H1 (cell line): ENCODE results near the gene IRF3. TPM values are rescaled to one million over a fixed set of nuclear protein-coding genes. Genes with fewer than 3 reads are reported as not detected.

Experiments
- CTCF ChIA-PET: fragments of 300-600 bp; sonication (Branson Sonifier 250); formaldehyde crosslinking; loops from one replicate; lab custom pipeline; 2021; ENCODE audit not compliant: partially characterized antibody; lab: Charles Lee
- POLR2A ChIA-PET: fragments of 300-600 bp; sonication (Branson Sonifier 250); formaldehyde crosslinking; loops from one replicate; lab custom pipeline; 2021; ENCODE audit warnings: inconsistent platforms; ENCODE audit not compliant: partially characterized antibody; lab: Charles Lee
- DNase-seq, 2 experiments: peaks; one replicate each; pipeline versions ENCODE4 v3.0.0 to v3.0.0-alpha.2; 2010 to 2022; ENCODE audit warnings: low spot score in 2 of 2, low read depth in 1 of 2, mixed read lengths in 1 of 2
- FAIRE-seq: peaks from 2 replicates; lab custom pipeline; 2011; peaks lifted over from hg19 to GRCh38; lab: Jason Lieb, UNC
- H2AFZ ChIP-seq: 2 replicates; pipeline ENCODE4 v1.8.1; 2012; ENCODE audit warnings: low read length, inconsistent platforms
- H2AK5ac ChIP-seq: 2 replicates; pipeline ENCODE4 v1.6.1; 2013; ENCODE audit warnings: low read depth, low read length
- H2BK120ac ChIP-seq: replicated peaks from 2 replicates; pipeline ENCODE3; 2013; ENCODE audit warnings: low read depth, low read length, inconsistent platforms
- H2BK12ac ChIP-seq: 2 replicates; pipeline ENCODE4 v1.6.1; 2013; ENCODE audit warnings: low read depth, low read length
- H2BK15ac ChIP-seq: 2 replicates; pipeline ENCODE4 v1.6.1; 2013; ENCODE audit warnings: low read length
- H2BK20ac ChIP-seq: 2 replicates; pipeline ENCODE4 v1.6.1; 2013; ENCODE audit warnings: low read length
- H2BK5ac ChIP-seq: 2 replicates; pipeline ENCODE4 v1.6.1; 2013; ENCODE audit warnings: low read depth, low read length
- H3K14ac ChIP-seq: 2 replicates; pipeline ENCODE4 v1.6.1; 2013; ENCODE audit warnings: inconsistent platforms; ENCODE audit not compliant: insufficient read length
- H3K18ac ChIP-seq: 2 replicates; pipeline ENCODE4 v1.6.1; 2013; ENCODE audit warnings: low read length; ENCODE audit errors: extremely low read depth
- H3K23ac ChIP-seq: 2 replicates; pipeline ENCODE4 v1.6.1; 2013; ENCODE audit warnings: inconsistent platforms; ENCODE audit not compliant: insufficient read length
- H3K23me2 ChIP-seq: 2 replicates; pipeline ENCODE4 v1.6.1; 2013; ENCODE audit warnings: low read depth, low read length
- H3K27ac ChIP-seq: 2 replicates; pipeline ENCODE4 v1.6.1; 2011; ENCODE audit warnings: low read depth, low read length, inconsistent platforms
- H3K27me3 ChIP-seq, 4 experiments: replicated peaks in 1 of 4; 1 replicate in 1 of 4; 2 replicates in 3 of 4; pipeline versions ENCODE4 v1.6.1 to v1.8.1; 2011 to 2013; ENCODE audit warnings: low read length in 3 of 4, mild to moderate bottlenecking in 3 of 4, inconsistent platforms in 2 of 4, mixed read lengths in 2 of 4, moderate library complexity in 1 of 4; ENCODE audit not compliant: control insufficient read depth in 3 of 4, insufficient read depth in 3 of 4; ENCODE audit errors: extremely low read depth in 1 of 4
- H3K36me3 ChIP-seq, 4 experiments: 2 replicates each; pipeline versions ENCODE4 v1.6.1 to v1.8.1; 2011 to 2013; ENCODE audit warnings: mild to moderate bottlenecking in 4 of 4, low read length in 3 of 4, moderate library complexity in 2 of 4, control low read depth in 1 of 4, inconsistent platforms in 1 of 4; ENCODE audit not compliant: insufficient read depth in 4 of 4, control insufficient read depth in 2 of 4
- H3K4ac ChIP-seq: replicated peaks from 2 replicates; pipeline ENCODE3; 2013; ENCODE audit warnings: low read length, low read depth, mixed read lengths, inconsistent platforms; ENCODE audit not compliant: insufficient read length
- H3K4me1 ChIP-seq, 4 experiments: replicated peaks in 1 of 4; 1 replicate in 1 of 4; 2 replicates in 3 of 4; pipeline versions ENCODE4 v1.6.1 to v1.8.1; 2011 to 2013; ENCODE audit warnings: low read length in 3 of 4, inconsistent platforms in 2 of 4, mixed read lengths in 1 of 4; ENCODE audit not compliant: insufficient read depth in 4 of 4, control insufficient read depth in 3 of 4
- H3K4me2 ChIP-seq, 2 experiments: 2 replicates each; pipeline versions ENCODE4 v1.6.1 to v1.8.1; 2011 to 2013; ENCODE audit warnings: low read depth in 2 of 2, low read length in 2 of 2, control low read depth in 1 of 2, inconsistent platforms in 1 of 2, mild to moderate bottlenecking in 1 of 2; ENCODE audit not compliant: insufficient read depth in 1 of 2
- H3K4me3 ChIP-seq, 4 experiments: fragments of 200-600, 300-600 bp in 1 of 4; sonication (generic), shearing (Covaris generic), sonication (Bioruptor Twin) in 1 of 4; 2 replicates each; pipeline versions ENCODE4 v1.5.1 to v1.8.1; 2011 to 2016; ENCODE audit warnings: low read length in 4 of 4, low read depth in 3 of 4, control low read depth in 2 of 4, inconsistent platforms in 2 of 4, mild to moderate bottlenecking in 2 of 4, mixed read lengths in 1 of 4, moderate library complexity in 1 of 4; ENCODE audit not compliant: insufficient read depth in 2 of 4; ENCODE audit errors: extremely low read depth in 1 of 4
- H3K56ac ChIP-seq: replicated peaks from 2 replicates; pipeline ENCODE3; 2013; ENCODE audit warnings: low read depth, mild to moderate bottlenecking, mixed read lengths, low read length, inconsistent platforms; ENCODE audit not compliant: insufficient read length
- H3K79me1 ChIP-seq: 2 replicates; pipeline ENCODE4 v1.6.1; 2013; ENCODE audit warnings: low read depth, low read length, control low read depth
- H3K79me2 ChIP-seq, 2 experiments: 2 replicates each; pipeline versions ENCODE4 v1.6.1 to v1.8.1; 2012 to 2013; ENCODE audit warnings: low read length in 2 of 2, mild to moderate bottlenecking in 2 of 2, inconsistent platforms in 1 of 2; ENCODE audit not compliant: insufficient read depth in 2 of 2, control insufficient read depth in 1 of 2
- H3K9ac ChIP-seq, 4 experiments: replicated peaks in 1 of 4; 1 replicate in 1 of 4; 2 replicates in 3 of 4; pipeline versions ENCODE4 v1.6.1 to v1.8.1; 2011 to 2013; ENCODE audit warnings: low read depth in 3 of 4, low read length in 3 of 4, control low read depth in 2 of 4, mild to moderate bottlenecking in 2 of 4, moderate library complexity in 2 of 4, inconsistent platforms in 1 of 4; ENCODE audit errors: extremely low read depth in 1 of 4
- H3K9me3 ChIP-seq, 2 experiments: 2 replicates each; pipeline versions ENCODE4 v1.6.1 to v1.8.1; 2012 to 2013; ENCODE audit warnings: mild to moderate bottlenecking in 2 of 2, moderate library complexity in 2 of 2, control low read depth in 1 of 2, inconsistent platforms in 1 of 2, low read depth in 1 of 2, low read length in 1 of 2, mixed read lengths in 1 of 2; ENCODE audit not compliant: insufficient read depth in 2 of 2
- H4K20me1 ChIP-seq, 2 experiments: replicated peaks in 1 of 2; 2 replicates each; pipeline versions ENCODE3 to v1.8.1; 2011 to 2013; ENCODE audit warnings: inconsistent platforms in 2 of 2, low read length in 2 of 2, mild to moderate bottlenecking in 1 of 2; ENCODE audit not compliant: insufficient read depth in 2 of 2, control insufficient read depth in 1 of 2
- H4K5ac ChIP-seq: 2 replicates; pipeline ENCODE4 v1.6.1; 2013; ENCODE audit warnings: low read length, low read depth, mixed read lengths, inconsistent platforms; ENCODE audit not compliant: insufficient read length
- H4K8ac ChIP-seq: 2 replicates; pipeline ENCODE4 v1.8.0; 2013; ENCODE audit warnings: mild to moderate bottlenecking, moderate library complexity, low read length, inconsistent platforms; ENCODE audit not compliant: insufficient read depth; ENCODE audit errors: extremely low read depth
- H4K91ac ChIP-seq: replicated peaks from 2 replicates; pipeline ENCODE3; 2013; ENCODE audit warnings: low read length, mixed read lengths, inconsistent platforms; ENCODE audit not compliant: insufficient read length
- CHD2 ChIP-seq: IDR thresholded peaks from 2 replicates; pipeline ENCODE4 v1.6.1; 2012; ENCODE audit warnings: low read length, improper control_type of control experiment
- JUN ChIP-seq: IDR thresholded peaks from 2 replicates; pipeline ENCODE4 v1.6.1; 2011; ENCODE audit warnings: low read depth, mild to moderate bottlenecking, improper control_type of control experiment, low read length
- PHF8 ChIP-seq: fragments of 200-600 bp; sonication (generic); conservative IDR thresholded peaks from 2 replicates; pipeline ENCODE4 v1.7.1; 2012; ENCODE audit warnings: low read depth, mild to moderate bottlenecking, inconsistent platforms, low read length, moderate library complexity
- POLR2AphosphoS5 ChIP-seq: IDR thresholded peaks from 2 replicates; pipeline ENCODE4 v1.6.1; 2011; ENCODE audit warnings: low read depth, low read length
- RAD21 ChIP-seq, 2 experiments: IDR thresholded peaks in 1 of 2; conservative IDR thresholded peaks in 1 of 2; 2 replicates each; pipeline ENCODE4 v1.6.1; 2011; ENCODE audit warnings: low read depth in 2 of 2, low read length in 2 of 2, improper control_type of control experiment in 1 of 2, inconsistent platforms in 1 of 2, mild to moderate bottlenecking in 1 of 2, moderate library complexity in 1 of 2
- SIX5 ChIP-seq: IDR thresholded peaks from 2 replicates; pipeline ENCODE4 v1.6.1; 2011; ENCODE audit warnings: mild to moderate bottlenecking, low read depth, low read length
- SP2 ChIP-seq: IDR thresholded peaks from 2 replicates; pipeline ENCODE4 v1.6.1; 2012; ENCODE audit warnings: mild to moderate bottlenecking, low read length, inconsistent platforms
- SRF ChIP-seq: IDR thresholded peaks from 2 replicates; pipeline ENCODE4 v1.6.1; 2011; ENCODE audit warnings: mild to moderate bottlenecking, low read depth, low read length, moderate library complexity
- TAF1 ChIP-seq: IDR thresholded peaks from 2 replicates; pipeline ENCODE4 v1.6.1; 2011; ENCODE audit warnings: mild to moderate bottlenecking, low read depth, low read length
- WGBS, 2 experiments: shearing (Covaris generic) in 1 of 2; methylation state at CpG; one replicate each; pipeline versions ENCODE4 v1.1.6 to v1.1.7; 2013 to 2015; ENCODE audit warnings: low lambda C conversion rate in 2 of 2, mixed read lengths in 2 of 2, inconsistent platforms in 1 of 2, low coverage in 1 of 2, missing lambda C conversion rate in 1 of 2; ENCODE audit not compliant: insufficient replicate concordance in 2 of 2, insufficient coverage in 1 of 2, insufficient read length in 1 of 2; ENCODE audit errors: extremely low coverage in 1 of 2, missing lambda C conversion rate in 1 of 2; 5-methylcytosine and 5-hydroxymethylcytosine counted together
- polyA plus RNA-seq, 7 experiments: library from polyadenylated mRNA; depleted of rRNA in 3 of 7; stranded (reverse) in 5 of 7; unstranded in 2 of 7; fragments of >200 nt in 5 of 7; fragments of 200-250 nt in 2 of 7; gene quantifications; 1 replicate in 5 of 7; 2 replicates in 1 of 7; 4 replicates in 1 of 7; pipeline versions ENCODE4 v1.2.1 to v1.2.3, GENCODE V29; 2011 to 2013; ENCODE audit warnings: missing spikeins in 2 of 7, mixed read lengths in 2 of 7
- total RNA-seq: library from RNA; stranded (reverse); fragmentation: NEBNext Ultra II Directional; extraction: Animal tissue kit (Norgen Biotek cat#: 25700); gene quantifications from 2 replicates; pipeline ENCODE4 v1.2.1, GENCODE V29; 2021
- TF ChIP-seq, protein P1 (sequence below): IDR thresholded peaks from 2 replicates; pipeline ENCODE4 v1.6.1; 2012; ENCODE audit warnings: inconsistent platforms

IRF3 gene
- total and polyA plus RNA-seq, 2 of the 8 experiments (the other 6 are each of a cell fraction or from before 2014, with no cell fraction given), result 103 to 114 TPM

DNA sequence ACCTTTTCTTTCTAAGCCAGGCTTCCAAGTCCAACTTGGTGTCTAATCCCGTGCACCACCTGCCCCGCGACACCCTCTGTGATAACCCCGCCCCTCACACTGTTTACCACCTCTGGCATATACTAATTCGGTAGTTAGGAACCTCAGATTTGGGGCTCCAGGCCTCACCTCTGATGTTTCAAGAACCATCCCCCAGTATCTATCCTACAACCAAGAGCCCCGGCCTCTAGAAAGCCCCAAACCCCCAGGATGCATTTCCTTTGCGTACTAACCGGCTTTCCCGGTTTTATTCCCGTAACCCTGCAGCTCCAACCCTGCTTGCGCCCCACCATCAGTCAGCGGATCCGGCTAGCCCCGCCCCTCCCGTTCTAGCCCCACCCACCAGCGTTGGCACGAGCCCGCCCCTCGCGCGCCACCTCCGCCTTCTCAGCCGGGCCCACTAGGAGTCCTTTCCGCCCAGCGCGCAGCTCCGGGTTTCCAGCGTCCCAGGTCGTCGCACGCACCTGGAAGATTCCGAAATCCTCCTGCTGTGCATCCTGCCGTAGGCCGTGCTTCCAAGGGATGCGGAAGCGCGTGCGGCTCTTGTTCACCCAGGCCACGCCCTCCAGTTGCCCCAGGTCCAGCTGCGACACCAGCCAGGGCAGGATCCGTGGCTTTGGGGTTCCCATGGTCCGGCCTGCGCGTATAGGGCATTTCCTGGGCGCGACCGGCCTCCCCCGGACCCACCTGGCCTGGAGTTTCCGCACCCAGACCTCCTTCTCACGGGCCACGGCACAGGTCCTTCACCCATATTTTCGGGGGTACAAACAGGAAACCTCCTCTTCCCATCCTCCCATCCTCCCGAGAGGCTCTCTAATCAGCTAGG is 1.3 kb downstream of the IRF3 start:
- Histone ChIP-seq H4K5ac (peak overlapping the region; percentile 90), H3K27me3 (no peaks in the 10 kb centered on the region), H2BK15ac (peak overlapping the region; percentile 72; the same call in 1 of the 2 replicates), H2AFZ (no peak overlapping the region), H2AK5ac (peak overlapping the region; percentile 66; the same call in 1 of the 2 replicates), H3K14ac (no peak overlapping the region), H3K56ac (peak overlapping the region; percentile 86), H4K8ac (0 out of 2 replicates have a peak overlapping the region, but pooled peaks have one; percentile 4), H3K36me3 (peaks cover 16 to 41% (median 32%) of the 10 kb centered on the region in 4 experiments; a peak in 7 of 8 replicates), H2BK20ac (no peak overlapping the region), H3K79me2 (peaks cover 5 to 32% of the 10 kb centered on the region in 2 experiments; a peak in 2 of 4 replicates), H3K4me2 (peak overlapping the region; percentile 85 to 89), H4K20me1 (peaks cover 9 to 11% of the 10 kb centered on the region in 2 experiments), H3K4me1 (peaks cover 0 to 7% (median 2%) of the 10 kb centered on the region in 4 experiments; a peak in 4 of 7 replicates), H3K9ac (peak overlapping the region in 3 of 4 experiments; percentile 49 to 92 (median 76); a peak in 6 of 7 replicates), H3K9me3 (peaks cover 9 to 11% of the 10 kb centered on the region in 2 experiments), H2BK120ac (no peak overlapping the region), H2BK12ac (peak overlapping the region; percentile 43; the same call in 1 of the 2 replicates), H4K91ac (peak overlapping the region; percentile 8), H2BK5ac (peak overlapping the region; percentile 86), H3K23ac (no peak overlapping the region), H3K18ac (peak overlapping the region; percentile 96), H3K4me3 (peak overlapping the region; percentile 89 to 98 (median 96)), H3K27ac (peak overlapping the region; percentile 72), H3K23me2 (peaks cover 15% of the 10 kb centered on the region), H3K79me1 (peaks cover 5% of the 10 kb centered on the region), H3K4ac (peak overlapping the region; percentile 58)
- WGBS, 2 experiments, result 2% methylated on average over 49 of the region's 53 CpGs; no CpG with 5 or more reads in 1 of the 2 experiments
- ChIA-PET POLR2A (interaction anchor here (0.5 to 18.0 kb wide), 19 partner anchors 9 to 161 kb away, joined by 3 to 275 read pairs (median 4); partner anchors contain the start of genes ADM5, CPT1C, FUZ and NOSIP), CTCF (interaction anchor here (0.7 to 2.3 kb wide), 11 partner anchors 8 to 39 kb away, joined by 3 to 13 read pairs (median 4); partner anchors contain the start of gene ADM5)
- DNase-seq (peak; percentile 82 to 96), FAIRE-seq (no peak)
- TF ChIP-seq SP2 (no peak), POLR2AphosphoS5 (peak; percentile 59), PHF8 (no peak), JUN (no peak), TAF1 (0 out of 2 replicates have a peak, but pooled peaks have one; percentile 43), SRF (no peak), SIX5 (no peak), CHD2 (no peak; the same call in 1 of the 2 replicates), RAD21 (IDR thresholded peaks at IDR 0.05 in 1 of 2, conservative IDR thresholded peaks at IDR 0.05 in 1 of 2; ENCODE audit: low read depth in 2 of 2, low read length in 2 of 2) (no peak)
- TF ChIP-seq, protein P1, sequence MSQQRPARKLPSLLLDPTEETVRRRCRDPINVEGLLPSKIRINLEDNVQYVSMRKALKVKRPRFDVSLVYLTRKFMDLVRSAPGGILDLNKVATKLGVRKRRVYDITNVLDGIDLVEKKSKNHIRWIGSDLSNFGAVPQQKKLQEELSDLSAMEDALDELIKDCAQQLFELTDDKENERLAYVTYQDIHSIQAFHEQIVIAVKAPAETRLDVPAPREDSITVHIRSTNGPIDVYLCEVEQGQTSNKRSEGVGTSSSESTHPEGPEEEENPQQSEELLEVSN, result 0 out of 2 replicates have a peak, but pooled peaks have one; percentile 6
